Measurements from ENCODE around the gene SEMA4A.
"Not testable (repeated sequence)": the region's sequence is repeated elsewhere in the genome, so short reads cannot be mapped to it uniquely, and the experiment has no call there.

SEMA4A gene

GRCh38 chr1:156176610-156177210, 23.3 kb downstream of the SEMA4A start:
- no peaks in the 10 kb centered on the region for H3K27me3 Mint-ChIP-seq
- no peak overlapping the region for H3K4me3 Mint-ChIP-seq
- peaks cover 80% of the 10 kb centered on the region for H3K36me3 Mint-ChIP-seq (ENCODE audit: low read depth)
- intact Hi-C loops (cut with micrococcal nuclease), result no loop called here
- H3K4me1 Mint-ChIP-seq (ENCODE audit: low read depth), result peaks cover 25% of the 10 kb centered on the region
- H3K9me3 Mint-ChIP-seq, result no peaks in the 10 kb centered on the region
- no peak overlapping the region for H3K27ac Mint-ChIP-seq

GRCh38 chr1:156177919-156178654, 24.7 kb downstream of the SEMA4A start:
- H3K4me3 Mint-ChIP-seq, result no peak overlapping the region
- peaks cover 78% of the 10 kb centered on the region for H3K36me3 Mint-ChIP-seq (ENCODE audit: low read depth)
- intact Hi-C loops (cut with micrococcal nuclease), result no loop called here
- H3K27me3 Mint-ChIP-seq, result no peaks in the 10 kb centered on the region
- peaks cover 21% of the 10 kb centered on the region for H3K4me1 Mint-ChIP-seq (ENCODE audit: low read depth)
- H3K27ac Mint-ChIP-seq, result no peak overlapping the region
- no peaks in the 10 kb centered on the region for H3K9me3 Mint-ChIP-seq

DNA sequence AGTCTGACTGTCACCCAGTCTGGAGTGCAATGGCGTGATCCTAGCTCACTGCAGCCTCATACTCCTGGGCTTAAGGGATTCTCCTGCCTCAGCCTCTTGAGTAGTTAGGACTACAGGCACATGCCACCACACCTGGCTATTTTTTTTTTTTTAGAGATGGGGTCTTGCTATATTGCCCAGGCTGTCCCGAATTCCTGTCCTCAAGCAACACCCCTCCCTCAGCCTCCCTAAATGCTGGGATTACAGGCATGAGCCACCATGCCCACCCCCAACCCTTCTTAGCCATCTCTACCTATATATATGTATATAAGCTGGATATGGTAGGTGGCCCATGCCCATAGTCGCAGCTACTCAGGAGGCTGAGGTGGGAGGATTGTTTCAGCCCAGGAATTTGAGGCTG, 27.1 kb downstream of the SEMA4A start:
- Mint-ChIP-seq H3K4me1 (ENCODE audit: low read depth) (peaks cover 8% of the 10 kb centered on the region), H3K9me3 (no peaks in the 10 kb centered on the region), H3K27ac (no peak overlapping the region), H3K4me3 (no peak overlapping the region), H3K36me3 (ENCODE audit: low read depth) (peaks cover 78% of the 10 kb centered on the region), H3K27me3 (no peaks in the 10 kb centered on the region)
- intact Hi-C loops (cut with micrococcal nuclease), result no loop called here

DNA sequence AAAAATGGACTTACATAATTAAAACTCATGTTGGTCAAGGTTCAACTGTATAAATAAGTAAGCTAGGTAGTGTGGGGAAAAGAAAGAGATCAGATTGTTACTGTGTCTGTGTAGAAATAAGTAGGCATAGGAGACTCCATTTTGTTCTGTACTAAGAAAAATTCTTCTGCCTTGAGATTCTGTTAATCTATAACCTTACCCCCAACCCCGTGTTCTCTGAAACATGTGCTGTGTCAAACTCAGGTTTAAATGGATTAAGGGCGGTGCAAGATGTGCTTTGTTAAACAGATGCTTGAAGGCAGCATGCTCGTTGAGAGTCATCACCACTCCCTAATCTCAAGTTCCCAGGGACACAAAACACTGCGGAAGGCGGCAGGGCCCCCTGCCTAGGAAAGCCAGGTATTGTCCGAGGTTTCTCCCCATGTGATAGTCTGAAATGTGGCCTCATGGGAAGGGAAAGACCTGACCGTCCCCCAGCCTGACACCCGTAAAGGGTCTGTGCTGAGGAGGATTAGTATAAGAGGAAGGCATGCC, 28.1 kb downstream of the SEMA4A start:
- H3K9me3 Mint-ChIP-seq; H3K27me3 Mint-ChIP-seq; H3K4me1 Mint-ChIP-seq (ENCODE audit: low read depth); intact Hi-C loops (cut with micrococcal nuclease); H3K27ac Mint-ChIP-seq; H3K4me3 Mint-ChIP-seq: not testable (repeated sequence)
- H3K36me3 Mint-ChIP-seq (ENCODE audit: low read depth), result peaks cover 73% of the 10 kb centered on the region

DNA sequence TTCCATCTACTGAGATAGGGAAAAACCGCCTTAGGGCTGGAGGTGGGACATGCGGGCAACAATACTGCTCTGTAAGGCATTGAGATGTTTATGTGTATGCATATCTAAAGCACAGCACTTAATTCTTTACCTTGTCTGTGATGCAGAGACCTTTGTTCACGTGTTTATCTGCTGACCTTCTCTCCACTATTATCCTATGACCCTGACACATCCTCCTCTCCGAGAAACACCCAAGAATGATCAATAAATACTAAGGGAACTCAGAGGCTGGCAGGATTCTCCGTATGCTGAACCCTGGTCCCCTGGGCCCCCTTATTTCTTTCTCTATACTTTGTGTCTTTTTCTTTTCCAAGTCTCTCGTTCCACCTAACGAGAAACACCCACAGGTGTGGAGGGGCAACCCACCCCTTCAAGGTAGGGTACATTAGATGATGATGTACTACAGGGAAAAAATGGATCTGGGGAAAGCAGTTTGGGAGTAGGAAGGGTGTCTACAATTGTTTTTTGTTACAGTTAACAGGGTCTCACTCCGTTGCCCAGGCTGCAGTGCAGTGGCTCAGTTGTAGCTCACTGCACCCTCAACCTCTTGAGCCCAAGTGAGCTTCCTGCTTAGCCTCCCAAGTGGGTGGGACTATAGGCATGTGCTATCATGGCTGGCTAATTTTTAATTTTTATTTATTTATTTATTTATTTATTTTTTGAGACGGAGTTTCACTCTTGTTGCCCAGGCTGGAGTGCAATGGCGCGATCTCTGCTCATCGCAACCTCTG, 28.8 kb downstream of the SEMA4A start:
- intact Hi-C loops (cut with micrococcal nuclease); H3K27me3 Mint-ChIP-seq; H3K4me1 Mint-ChIP-seq (ENCODE audit: low read depth); H3K4me3 Mint-ChIP-seq; H3K27ac Mint-ChIP-seq; H3K9me3 Mint-ChIP-seq: not testable (repeated sequence)
- peaks cover 69% of the 10 kb centered on the region for H3K36me3 Mint-ChIP-seq (ENCODE audit: low read depth)

DNA sequence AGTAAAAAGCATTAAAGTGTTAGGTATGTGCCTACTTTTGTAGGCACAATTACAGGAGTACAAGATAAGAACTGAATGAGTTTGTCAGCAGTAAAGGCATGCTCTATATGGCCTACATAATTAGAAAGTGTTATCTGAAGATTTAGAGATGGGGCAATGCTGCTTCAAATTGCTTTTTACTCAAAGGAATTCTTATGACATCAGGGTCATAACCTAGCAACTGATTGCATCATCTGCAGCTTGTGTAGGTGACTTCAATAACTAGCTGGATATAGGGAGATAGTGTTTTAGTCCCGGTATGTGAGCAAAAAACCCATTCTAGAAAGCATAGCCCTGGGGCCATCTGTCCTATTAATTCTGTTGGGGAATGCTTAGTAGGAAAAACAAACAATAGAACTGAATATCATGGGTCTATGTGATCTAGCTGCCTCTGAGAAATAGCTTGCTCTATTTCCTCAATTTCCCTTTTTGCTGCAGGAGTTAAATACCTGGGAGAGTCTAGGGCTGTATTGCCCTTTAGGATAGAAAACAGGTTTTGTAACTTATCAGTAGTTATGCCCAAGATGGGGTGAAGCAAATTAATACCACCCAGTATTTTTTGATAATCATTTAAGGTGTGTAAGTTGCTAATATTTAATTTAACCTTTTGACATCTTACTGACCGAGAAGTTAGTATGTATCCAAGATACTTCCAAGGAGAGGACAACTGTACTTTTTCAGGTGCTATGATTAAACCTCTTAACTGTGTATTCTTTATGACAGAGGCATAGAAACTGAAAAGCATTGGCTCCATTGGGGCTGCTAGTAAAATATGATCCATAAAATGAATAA, 33.2 kb downstream of the SEMA4A start:
- not testable (repeated sequence) for H3K27ac Mint-ChIP-seq

GRCh38 chr1:156190265-156190664, 36.9 kb downstream of the SEMA4A start:
- intact Hi-C loops (cut with micrococcal nuclease); H3K27me3 Mint-ChIP-seq; H3K9me3 Mint-ChIP-seq; H3K27ac Mint-ChIP-seq; H3K4me3 Mint-ChIP-seq: not testable (repeated sequence)
- H3K4me1 Mint-ChIP-seq (ENCODE audit: low read depth), result peaks cover 33% of the 10 kb centered on the region
- H3K36me3 Mint-ChIP-seq (ENCODE audit: low read depth), result peaks cover 27% of the 10 kb centered on the region

More for the DNA sequence above, 33.2 kb downstream of the SEMA4A start:
- H3K9me3 Mint-ChIP-seq; H3K4me3 Mint-ChIP-seq; H3K4me1 Mint-ChIP-seq (ENCODE audit: low read depth); intact Hi-C loops (cut with micrococcal nuclease); H3K27me3 Mint-ChIP-seq: not testable (repeated sequence)
- H3K36me3 Mint-ChIP-seq (ENCODE audit: low read depth), result peaks cover 52% of the 10 kb centered on the region

DNA sequence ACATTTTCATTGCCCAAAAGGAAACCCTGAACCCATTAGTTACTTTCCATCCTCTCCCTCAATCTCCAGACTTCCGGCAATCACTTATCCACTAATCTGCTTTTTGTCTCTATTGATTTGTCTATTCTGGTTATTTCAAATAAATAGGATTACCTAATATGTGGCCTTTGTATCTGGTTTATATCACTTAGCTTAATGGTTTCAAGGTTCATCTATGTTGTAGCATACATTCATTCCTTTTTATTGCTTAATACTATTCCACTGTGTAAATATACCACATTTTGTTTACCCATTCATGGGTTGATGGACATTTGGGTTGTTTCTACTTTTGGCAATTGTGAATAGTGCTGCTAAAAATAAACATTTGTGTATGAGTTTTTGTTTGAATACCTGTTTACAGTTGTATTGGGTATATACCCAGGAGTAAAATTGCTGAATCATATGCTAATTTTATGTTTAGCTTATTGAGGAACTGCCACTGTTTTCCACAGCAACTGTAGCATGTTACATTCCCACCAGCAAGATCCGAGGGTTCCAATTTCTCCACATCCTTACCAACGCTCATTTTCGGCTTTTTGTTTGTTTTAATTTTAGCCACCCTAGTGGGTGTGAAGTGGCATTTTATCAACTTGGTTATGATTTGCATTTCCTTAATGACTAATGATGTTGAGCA, 38.0 kb downstream of the SEMA4A start:
- H3K4me3 Mint-ChIP-seq, result no peak overlapping the region
- peaks cover 44% of the 10 kb centered on the region for H3K4me1 Mint-ChIP-seq (ENCODE audit: low read depth)
- intact Hi-C loops (cut with micrococcal nuclease), result no loop called here
- H3K36me3 Mint-ChIP-seq (ENCODE audit: low read depth), result peaks cover 33% of the 10 kb centered on the region
- H3K27me3 Mint-ChIP-seq, result no peaks in the 10 kb centered on the region
- no peaks in the 10 kb centered on the region for H3K9me3 Mint-ChIP-seq
- peak overlapping the region; percentile 89 for H3K27ac Mint-ChIP-seq

- intact Hi-C loops (cut with micrococcal nuclease), result loop anchor here (1.0 to 2.0 kb wide), 2 partner anchors 20 to 47 kb away; partner anchors contain the start of gene PMF1
- H3K4me1 Mint-ChIP-seq (ENCODE audit: low read depth), result peaks cover 55% of the 10 kb centered on the region
- H3K36me3 Mint-ChIP-seq (ENCODE audit: low read depth), result peaks cover 39% of the 10 kb centered on the region
- peak overlapping the region; percentile 89 for H3K27ac Mint-ChIP-seq
- H3K4me3 Mint-ChIP-seq, result peak overlapping the region; percentile 96
- no peaks in the 10 kb centered on the region for H3K27me3 Mint-ChIP-seq
- no peaks in the 10 kb centered on the region for H3K9me3 Mint-ChIP-seq
Observed at GRCh38 chr1:156193208-156193487, 39.8 kb downstream of the SEMA4A start.

- Mint-ChIP-seq H3K36me3 (ENCODE audit: low read depth) (peaks cover 34% of the 10 kb centered on the region), H3K4me3 (peak within 1 kb of the TSS; percentile 96), H3K27ac (peak within 1 kb of the TSS; percentile 89), H3K27me3 (no peaks in the 10 kb centered on the region), H3K9me3 (no peaks in the 10 kb centered on the region), H3K4me1 (ENCODE audit: low read depth) (peaks cover 55% of the 10 kb centered on the region)
- intact Hi-C loops (cut with micrococcal nuclease), result loop anchor here (1.0 to 2.0 kb wide), 2 partner anchors 19 to 47 kb away; partner anchors contain the start of gene PMF1
Observed at GRCh38 chr1:156193488-156194299, 40.3 kb downstream of the SEMA4A start, which contains the start of gene SLC25A44. Gene SLC25A44 (plus strand): TSS chr1:156194104. CDS start chr1:156199848, 5,744 bp downstream.

- H3K27ac Mint-ChIP-seq, result peak overlapping the region; percentile 89
- intact Hi-C loops (cut with micrococcal nuclease), result no loop called here
Observed at GRCh38 chr1:156194300-156194652, 40.9 kb downstream of the SEMA4A start.

DNA sequence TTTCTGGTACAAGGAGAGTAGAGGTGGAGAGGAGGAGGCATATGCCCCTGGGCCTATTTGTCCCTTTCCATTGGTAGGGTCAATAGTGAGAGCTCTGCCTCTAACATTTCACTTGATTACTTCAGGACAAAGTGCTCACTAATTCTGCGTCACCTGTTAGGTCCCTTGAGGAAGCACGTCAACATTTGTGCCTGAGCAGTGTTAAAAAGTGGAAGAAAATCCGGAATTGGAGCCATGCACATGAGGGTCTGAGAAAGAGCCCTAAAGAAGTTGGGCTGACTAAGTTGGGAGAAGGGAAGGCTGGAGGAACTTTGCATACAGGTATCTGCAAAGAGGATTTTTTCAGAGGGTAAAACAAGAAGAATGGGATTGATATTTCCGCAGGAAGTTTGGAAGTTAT, 42.5 kb downstream of the SEMA4A start:
- Mint-ChIP-seq H3K27ac (no peak overlapping the region), H3K4me1 (ENCODE audit: low read depth) (peaks cover 55% of the 10 kb centered on the region), H3K36me3 (ENCODE audit: low read depth) (peaks cover 53% of the 10 kb centered on the region), H3K4me3 (no peak overlapping the region), H3K27me3 (no peaks in the 10 kb centered on the region), H3K9me3 (no peaks in the 10 kb centered on the region)
- intact Hi-C loops (cut with micrococcal nuclease), result no loop called here

More at GRCh38 chr1:156194300-156194652, 40.9 kb downstream of the SEMA4A start:
- no peaks in the 10 kb centered on the region for H3K27me3 Mint-ChIP-seq
- peak overlapping the region; percentile 96 for H3K4me3 Mint-ChIP-seq
- H3K36me3 Mint-ChIP-seq (ENCODE audit: low read depth), result peaks cover 38% of the 10 kb centered on the region
- H3K9me3 Mint-ChIP-seq, result no peaks in the 10 kb centered on the region
- H3K4me1 Mint-ChIP-seq (ENCODE audit: low read depth), result peaks cover 55% of the 10 kb centered on the region

Data from dendritic cell treated with granulocyte-macrophage colony-stimulating factor and Interleukin-4, amounts not matched to agents 40 ng/mL and 50 ng/mL, for 4 days (primary cell).